GM20431 (cell line): ENCODE measurements around the gene DNAJC25.

Experiments
- in situ Hi-C: fragments of 300-500 bp; cut with MseI, MboI; formaldehyde crosslinking; loops from one replicate; pipeline ENCODE4 v1.15.0; 2020; ENCODE audit warnings: low sequenced_read_pairs; ENCODE audit not compliant: unreplicated experiment

The DNAJC25 gene

DNA sequence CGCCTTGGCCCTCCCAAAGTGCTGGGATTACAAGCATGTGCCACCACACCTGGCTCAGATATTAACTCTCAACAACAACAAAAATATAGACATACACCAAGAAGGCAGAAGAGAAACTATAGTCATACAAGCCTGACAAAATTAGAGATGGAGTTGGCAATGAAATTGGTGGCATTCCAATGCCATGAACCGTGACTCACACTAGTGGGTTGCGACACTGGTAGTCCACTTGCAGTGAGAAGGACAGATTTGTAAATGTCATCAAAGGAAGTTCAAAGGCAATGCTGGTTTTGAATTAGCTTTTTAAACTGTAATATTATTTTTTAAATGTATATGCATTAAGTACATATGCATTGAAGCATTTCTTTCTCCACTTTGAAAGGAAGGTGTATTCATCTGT, 8.5 kb upstream of the DNAJC25 start:
- in situ Hi-C loops, result no loop called here

DNA sequence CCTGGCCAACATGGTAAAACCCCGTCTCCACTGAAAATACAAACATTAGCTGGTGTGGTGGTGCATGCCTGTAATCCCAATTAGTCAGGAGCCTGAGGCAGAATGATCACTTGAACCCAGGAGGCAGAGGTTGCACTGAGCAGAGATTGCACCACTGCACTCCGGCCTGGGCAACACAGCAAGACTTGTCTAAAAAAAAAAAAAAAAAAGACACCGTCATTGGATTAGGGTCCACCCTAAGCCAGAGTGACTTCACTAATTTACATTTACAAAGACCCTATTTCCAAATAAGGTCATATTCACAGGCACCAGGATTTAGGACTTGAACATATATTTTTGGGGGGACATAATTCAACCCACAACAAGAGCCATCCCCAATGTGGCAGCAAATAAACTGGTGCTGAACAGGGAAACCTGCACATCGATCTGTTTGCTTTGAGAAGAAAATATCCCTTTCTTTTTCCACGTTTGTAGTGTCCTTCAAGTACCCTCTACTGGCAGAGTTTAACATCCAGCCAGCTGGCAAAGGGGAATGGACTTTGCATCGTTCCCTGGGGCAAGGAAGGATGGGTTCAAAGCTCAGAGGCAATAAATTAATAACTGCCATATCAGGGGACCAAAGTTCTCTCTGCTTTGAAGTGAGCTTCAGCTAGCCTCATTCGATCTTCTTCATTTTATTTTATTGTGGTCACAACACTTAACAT, 3.7 kb upstream of the DNAJC25 start:
- in situ Hi-C loops, result no loop called here

DNA sequence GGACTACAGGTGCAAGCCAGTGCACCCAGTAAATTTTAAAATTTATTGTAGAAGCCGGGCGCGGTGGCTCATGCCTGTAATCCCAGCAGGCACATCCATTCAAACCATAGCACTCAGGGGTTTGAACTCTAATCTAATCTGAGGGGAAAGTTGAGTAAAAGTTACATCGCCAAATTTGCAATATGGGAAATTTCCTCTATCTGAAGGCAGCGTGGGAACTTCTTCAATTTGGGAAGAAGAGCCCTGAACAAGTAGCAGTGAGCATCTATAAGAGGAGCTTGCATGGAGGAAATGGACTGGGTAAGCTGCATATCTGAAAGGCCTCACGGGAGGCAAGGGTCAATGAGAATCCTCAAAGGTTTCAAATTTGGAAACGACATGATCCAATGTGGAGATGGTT, 2.7 kb upstream of the DNAJC25 start:
- in situ Hi-C loops, result no loop called here

DNA sequence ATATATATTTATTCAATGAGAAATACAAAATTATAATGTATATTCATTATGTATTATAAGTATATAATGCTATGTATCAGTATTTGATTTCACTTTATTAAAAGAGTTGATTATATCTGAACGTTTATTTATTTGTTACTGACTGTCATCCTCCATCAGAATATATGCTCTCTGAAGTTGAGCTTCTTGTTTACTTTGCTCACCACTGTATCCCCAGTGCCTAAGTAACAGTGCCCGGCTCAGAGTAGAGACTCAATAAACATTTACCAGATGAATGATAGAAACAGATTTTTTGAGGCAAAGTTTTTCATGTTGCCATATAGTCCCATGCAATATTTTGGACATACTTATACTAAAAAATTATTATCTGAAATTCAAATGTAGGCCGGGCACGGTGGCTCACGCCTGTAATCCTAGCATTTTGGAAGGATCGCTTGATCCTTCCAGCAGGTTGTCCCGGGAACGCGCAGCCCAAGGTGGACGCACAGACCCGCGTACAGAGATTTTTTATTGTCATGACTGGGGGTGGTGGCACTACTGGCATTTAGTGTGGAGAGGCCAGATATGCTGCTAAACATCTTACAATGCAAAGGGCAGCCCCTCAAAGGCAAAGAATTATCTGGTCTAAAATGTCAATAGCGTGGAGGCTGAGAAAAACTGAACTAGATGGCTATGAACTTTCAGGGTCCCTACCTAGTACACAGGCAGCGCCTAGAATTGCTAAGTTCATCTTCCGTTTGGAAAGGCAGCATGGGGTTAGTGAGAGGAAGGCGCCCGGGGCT, 761 bp upstream of the DNAJC25 start:
- in situ Hi-C loops, result no loop called here

DNA sequence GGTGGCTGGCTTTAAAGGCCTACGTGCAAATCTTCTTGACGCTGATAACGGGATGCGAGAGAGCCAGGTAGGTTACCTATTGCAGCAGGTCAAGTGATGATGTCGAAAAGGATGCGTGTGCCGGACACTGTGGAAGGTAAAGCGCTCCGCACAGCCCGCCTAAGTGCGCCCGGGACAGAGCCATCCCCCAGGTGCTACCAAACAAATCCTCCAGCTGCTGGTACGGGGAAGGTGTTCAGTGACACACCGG, 245 bp upstream of the DNAJC25 start:
- in situ Hi-C loops, result no loop called here

DNA sequence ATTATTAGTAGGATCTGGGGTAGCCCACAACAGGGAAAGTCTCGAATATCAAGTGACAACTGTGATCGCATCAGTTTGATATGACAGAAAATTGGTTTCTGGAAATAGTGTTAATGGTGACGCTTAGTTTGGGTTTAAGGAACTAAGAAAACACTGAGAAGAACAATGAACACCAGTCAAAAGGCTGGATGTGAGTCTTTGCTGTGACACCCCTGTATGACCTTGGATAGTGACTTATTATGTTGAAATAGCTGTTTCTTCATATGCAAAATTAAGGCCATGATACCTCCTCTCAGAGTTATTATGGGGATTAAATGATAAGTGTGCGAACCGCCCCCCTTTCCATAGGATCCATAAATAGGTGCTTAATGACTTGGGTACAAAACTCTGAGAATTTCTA, 926 bp downstream of the DNAJC25 start:
- in situ Hi-C loops, result no loop called here

DNA sequence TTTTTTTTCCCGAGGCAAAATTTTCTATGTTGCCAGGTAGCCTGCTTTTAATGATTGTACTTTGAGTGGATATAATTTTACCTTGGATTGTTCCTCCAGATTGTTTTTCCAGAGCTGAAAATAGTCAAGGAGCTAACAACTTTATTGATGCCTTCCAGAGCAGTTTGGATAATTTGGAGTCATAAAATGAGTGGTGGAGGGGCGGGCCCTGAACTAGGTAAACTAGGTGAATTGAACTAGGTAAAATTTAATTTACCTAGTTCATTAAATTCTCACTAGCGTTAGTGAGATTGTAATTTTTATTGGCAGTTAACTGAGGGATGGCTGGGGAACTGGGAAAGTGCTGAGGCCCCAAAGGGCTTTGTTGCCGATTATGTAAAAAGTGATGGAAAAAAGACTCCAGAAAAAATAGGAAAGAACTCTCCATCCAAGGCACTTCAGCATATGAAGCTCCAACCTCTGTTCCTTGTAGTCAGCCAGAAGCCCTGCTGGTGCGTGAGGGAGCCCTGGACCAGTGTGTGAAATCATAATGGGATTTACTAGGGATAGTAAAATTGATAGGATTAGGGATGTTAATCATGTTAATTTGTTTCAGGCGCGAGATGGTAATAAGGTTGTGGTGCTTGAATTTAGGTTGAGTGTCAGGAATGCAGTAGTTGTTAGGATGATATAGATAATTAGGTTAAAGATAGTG, 1.7 kb downstream of the DNAJC25 start:
- in situ Hi-C loops, result no loop called here

DNA sequence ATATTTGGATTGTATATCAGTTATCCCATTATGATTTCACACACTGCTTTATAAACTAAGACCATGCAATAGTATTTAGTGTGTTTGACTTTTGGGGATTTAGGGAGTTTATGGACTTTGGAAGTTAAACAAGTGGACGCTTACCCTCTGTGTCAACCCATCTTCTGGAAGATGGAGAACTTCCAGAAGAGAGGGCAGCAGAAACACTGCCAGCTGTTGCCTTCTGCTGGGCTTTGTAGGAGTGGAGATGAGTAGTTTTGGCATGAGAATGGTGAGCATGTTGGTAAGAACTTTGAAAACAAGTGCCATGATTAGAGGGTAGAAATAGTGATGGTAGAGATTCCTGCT, 2.2 kb downstream of the DNAJC25 start:
- in situ Hi-C loops, result no loop called here

DNA sequence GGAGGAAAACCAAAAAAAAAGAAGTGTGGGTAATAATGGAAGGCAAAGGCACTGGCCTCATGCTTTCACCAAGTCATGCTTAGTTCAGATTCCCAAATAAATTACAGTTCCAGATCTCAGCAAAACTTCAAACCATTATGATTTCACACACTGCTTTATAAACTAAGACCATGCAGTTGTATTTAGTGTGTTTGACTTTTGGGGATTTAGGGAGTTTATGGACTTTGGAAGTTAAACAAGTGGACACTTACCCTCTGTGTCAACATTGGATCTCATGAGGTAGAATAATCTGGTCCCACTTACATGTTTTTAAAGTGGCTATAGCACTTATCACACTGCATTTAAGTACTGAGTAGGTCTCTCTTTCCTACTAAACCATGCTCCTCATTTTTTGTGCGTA, 3.7 kb downstream of the DNAJC25 start:
- in situ Hi-C loops, result no loop called here

DNA sequence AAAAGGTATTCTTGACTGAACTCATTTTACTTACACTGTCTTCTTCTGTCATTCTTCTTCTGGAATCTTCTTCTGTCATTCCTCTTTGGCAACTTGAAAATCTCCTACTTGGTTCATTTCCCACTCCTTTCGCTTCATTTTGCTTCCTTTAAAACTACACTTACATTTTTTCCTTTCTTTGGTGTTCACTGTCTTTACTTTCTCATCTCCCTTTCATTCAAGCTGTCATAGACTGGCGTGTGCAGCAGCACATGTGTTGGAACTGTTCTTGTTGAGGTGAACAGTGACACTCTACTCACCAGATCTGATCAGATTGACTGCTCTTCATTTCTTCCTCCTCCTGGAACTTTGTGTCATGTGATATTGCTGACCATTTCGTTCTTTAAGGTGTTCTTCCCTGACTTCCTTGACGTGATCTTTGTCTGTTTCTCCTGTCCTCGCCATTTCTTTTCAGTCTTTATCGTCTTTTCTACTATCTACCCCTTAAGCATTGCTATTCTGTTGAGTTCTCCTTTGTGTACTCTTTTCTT, 6.4 kb downstream of the DNAJC25 start:
- in situ Hi-C loops, result no loop called here

DNA sequence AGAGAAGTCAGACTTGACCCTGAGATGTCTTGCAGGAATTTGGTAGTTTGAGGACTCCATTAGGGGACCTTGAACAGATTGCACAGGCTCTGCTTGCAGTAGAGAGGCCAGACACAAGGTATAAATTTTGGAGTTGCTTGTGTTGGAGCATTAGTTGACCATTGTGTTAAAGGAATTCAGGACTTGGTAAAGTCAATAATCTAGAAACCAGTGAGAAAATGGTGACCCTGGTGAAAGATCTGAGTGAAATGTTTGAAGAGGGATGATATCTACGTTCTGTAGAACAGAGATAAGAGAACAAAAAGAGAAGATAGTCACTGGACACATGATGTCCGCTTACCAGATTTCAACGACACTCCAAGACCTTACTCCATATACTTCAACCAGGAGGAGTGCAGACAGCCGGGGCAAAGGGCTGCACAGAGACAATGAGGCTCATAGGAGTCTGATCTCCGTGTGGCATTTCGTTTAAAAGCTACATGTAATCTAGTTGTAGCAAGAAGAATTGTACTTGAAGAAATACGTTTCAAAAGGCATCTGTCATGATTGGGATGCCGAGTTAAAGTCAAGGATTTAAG, 13.2 kb downstream of the DNAJC25 start:
- in situ Hi-C loops, result no loop called here

DNA sequence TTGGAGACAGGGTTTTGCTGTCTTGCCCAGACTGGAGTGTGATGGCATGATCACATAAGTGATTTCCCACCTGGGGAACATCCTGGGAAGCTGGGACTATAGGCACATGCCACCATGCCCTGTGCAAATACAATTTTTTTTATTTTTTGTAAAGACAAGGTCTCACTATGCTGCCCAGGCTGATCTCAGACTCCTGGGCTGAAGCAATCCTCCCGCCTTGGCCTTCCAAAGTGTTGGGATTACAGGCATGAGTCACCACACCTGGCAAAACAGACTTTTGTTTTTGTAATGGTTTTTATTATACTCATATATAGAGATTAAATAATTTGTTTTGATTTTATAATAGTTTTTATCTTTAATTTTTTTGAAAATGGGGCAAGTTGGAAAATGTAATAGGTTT, 14.7 kb downstream of the DNAJC25 start:
- in situ Hi-C loops, result no loop called here

DNA sequence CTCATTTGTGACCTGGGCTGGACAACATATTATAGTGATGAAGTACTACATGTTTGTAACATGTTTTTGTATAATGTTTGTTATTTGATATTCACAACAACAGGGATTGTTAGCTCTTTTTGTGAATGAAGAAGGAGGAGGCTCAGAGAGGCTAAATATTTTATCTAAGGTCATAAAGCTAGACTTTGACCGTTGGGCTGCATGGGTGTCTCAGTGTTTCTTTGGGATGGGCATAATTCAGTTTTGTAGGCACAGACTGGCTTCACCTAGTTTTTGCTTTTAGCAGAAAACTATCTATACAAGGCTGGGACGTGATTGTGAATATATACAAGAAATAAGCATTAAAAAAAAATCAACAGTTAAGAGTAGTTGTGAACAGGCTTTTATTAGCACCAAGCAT, 15.3 kb downstream of the DNAJC25 start:
- in situ Hi-C loops, result no loop called here

DNA sequence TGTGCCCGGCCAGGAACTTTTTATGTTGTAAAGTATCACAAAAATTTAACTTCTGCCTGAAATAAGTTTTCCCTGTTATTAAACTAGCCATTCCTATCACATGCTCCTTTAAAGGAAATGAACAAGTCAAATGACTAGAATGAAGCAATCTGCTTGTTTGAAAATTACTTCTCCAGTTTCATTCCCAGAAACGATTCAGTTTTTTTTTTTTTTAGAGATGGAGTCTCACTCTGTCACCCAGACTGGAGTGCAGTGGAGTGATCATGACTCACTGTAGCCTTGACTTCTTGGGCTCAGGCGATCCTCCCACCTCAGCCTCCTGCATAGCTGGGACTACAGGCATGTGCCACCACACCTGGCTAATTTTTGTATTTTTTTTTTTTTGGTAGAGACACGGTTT, 16.9 kb downstream of the DNAJC25 start:
- in situ Hi-C loops, result no loop called here

DNA sequence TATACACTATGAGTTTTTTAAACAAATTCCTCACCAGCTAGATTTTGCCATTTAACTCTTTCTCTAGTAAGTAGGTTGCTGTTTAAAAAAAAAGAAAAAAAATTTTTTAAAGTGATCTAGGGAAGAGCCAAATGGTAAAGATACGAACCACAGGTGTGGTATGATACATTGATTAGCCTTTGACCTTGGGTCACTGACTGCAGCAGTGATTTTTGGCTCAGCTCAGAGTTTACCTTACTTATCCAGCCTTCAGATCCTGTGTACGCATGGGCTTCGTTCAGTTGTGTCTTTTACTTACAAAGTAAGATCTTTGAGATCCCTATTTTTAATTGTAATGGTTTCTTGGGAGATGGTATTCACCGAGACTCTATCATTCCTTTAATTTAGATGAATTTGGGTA, 17.9 kb downstream of the DNAJC25 start:
- in situ Hi-C loops, result no loop called here

DNA sequence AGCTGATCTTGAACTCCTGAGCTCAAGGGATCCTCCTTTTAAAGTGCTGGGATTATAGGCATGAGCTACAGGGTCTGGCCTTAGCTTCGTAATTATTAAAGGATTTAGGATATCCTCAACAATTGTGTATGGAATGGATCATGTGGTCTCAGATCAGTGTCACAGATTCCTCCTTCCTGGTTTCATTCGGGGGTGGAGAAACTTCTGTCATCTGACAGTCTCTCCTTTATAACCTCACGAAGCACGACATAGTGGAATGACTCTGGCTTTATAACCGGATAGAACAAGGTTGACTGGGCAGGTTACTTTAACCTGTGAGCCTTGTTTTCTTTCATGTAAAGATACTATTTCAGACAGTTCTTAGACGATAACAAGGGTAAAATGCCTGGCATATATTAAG, 25.9 kb downstream of the DNAJC25 start:
- in situ Hi-C loops, result no loop called here

DNA sequence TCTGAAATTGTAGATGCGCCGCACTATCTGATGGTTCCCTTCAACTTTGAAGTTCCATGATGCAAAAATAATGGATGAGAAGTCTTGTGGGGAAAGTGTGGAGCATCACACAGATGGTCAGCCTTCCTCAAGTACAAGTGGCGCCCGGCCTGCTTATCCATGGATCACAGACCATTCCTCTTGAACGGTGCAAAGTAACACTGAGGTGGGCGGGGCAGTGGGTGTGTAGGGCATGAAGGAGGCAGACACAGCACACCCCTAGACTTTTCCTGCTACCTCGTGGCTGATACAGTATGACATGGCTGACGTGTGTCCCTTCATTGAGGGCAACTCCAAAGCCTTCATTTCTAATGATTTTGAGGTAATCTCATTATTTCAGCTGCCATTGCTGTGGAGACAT, 27.8 kb downstream of the DNAJC25 start:
- in situ Hi-C loops, result no loop called here

DNA sequence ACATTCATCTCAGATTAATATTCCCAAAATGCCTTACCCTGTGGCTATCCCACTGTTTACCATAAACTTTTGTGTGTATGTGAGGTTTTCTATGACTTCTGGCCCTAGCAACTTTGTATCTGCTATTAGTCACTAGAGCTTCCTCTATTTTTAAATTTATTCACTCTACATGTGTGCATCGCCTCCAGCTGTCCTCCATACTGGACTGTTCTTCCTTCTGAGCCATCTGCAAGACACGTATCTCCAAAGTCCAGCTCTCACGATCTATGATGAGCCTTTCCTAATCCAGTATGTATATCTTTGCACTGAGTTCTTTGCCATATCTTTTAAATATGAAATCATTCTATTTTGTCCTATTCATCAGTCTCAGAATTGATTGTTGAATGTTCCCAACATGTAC, 28.6 kb downstream of the DNAJC25 start:
- in situ Hi-C loops, result no loop called here

DNA sequence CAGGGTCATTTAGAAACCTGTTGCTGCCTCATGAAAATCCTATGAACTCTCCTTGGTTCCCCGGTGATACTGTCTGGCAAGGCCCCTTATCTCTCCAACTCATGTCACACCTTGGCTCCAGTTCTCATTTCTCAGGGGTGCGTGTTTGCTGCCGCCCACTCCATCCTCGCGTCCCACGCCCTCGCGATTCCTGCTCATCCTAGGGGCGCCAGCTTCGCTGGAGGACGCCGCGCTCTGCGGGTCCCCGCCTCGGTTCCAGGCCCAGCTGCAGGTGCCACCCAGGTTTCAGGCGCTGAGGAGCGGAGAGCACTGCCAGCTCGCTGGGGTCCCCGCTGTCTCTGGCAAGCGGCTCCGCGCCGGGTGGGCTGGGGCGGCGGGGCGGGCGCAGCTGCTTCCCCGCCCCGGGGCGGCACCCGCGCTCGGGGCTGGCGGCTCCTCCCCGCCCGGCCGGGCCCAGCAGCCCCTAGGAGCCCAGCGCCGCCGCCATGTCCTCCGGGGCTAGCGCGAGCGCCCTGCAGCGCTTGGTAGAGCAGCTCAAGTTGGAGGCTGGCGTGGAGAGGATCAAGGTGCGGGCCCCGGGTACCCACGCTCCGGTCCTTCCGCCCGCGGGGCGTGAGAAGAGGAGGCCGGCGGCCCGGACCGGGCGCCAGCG, 30.1 kb downstream of the DNAJC25 start, which contains the start of gene GNG10:
Gene GNG10 (plus strand): TSS at position 456 of the 652 bp plus-strand sequence. CDS start 30 bp downstream, at position 486.
- in situ Hi-C loops, result no loop called here

DNA sequence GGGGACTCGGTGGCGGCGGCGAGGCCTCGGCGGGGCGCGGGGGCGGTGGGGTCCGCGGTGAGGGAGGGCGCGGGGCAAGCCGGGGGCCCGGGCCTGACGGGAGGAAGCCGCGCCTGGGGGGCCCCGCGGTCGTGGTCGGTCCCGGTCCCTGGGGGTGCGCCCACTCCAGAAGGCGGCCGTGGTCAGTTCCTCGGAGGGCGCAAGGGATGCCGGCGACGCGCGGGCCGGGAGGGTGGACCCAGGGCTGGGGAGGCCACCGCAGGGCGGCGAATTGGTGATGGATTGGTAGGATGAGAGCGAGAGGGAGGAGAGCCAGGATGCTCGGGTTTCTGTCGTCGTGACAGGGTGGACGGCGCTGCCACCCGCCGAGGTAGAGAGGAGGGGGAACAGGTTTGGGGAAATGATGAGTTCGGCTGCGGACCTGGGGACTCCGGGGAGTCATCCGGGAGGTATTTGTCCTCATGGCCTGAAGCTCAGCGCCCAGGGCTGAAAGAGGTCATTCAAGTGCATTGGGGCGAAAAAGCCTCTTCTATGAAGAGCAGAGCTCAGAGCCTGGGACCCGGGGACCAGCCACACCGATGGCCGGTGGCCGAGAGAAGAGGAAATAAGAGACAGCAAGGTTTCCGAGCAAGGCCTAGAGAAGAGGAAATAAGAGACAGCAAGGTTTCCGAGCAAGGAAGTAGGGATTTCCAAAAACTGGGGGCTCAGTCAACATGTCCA, 30.8 kb downstream of the DNAJC25 start:
- in situ Hi-C loops, result no loop called here
